H9 (cell line): Measurements from ENCODE around the gene PDS5A. TPM values are rescaled to one million over a fixed set of nuclear protein-coding genes. Genes with fewer than 3 reads are reported as not detected.

Experiments
- DNase-seq: peaks from one replicate; pipeline ENCODE4 v3.0.0-alpha.2; 2017
- H2AFZ ChIP-seq: one replicate; pipeline ENCODE4 v1.6.1; 2013; ENCODE audit warnings: mild to moderate bottlenecking, low read length, control low read depth, moderate library complexity
- H2AK5ac ChIP-seq: 2 replicates; pipeline ENCODE4 v1.6.1; 2013; ENCODE audit warnings: low read length, control low read depth, mixed read lengths; ENCODE audit not compliant: insufficient read length
- H2BK120ac ChIP-seq: one replicate; pipeline ENCODE4 v1.6.1; 2013; ENCODE audit warnings: low read depth, mild to moderate bottlenecking, low read length, control low read depth, inconsistent platforms; ENCODE audit not compliant: poor library complexity, severe bottlenecking
- H2BK12ac ChIP-seq: 2 replicates; pipeline ENCODE4 v1.6.1; 2013; ENCODE audit warnings: low read length, control low read depth, mixed read lengths, low read depth; ENCODE audit not compliant: insufficient read length
- H2BK15ac ChIP-seq: 2 replicates; pipeline ENCODE4 v1.6.1; 2013; ENCODE audit warnings: low read depth, low read length, control low read depth
- H2BK20ac ChIP-seq: one replicate; pipeline ENCODE4 v1.6.1; 2013; ENCODE audit warnings: low read depth, mild to moderate bottlenecking, low read length, control low read depth, inconsistent platforms; ENCODE audit not compliant: poor library complexity, severe bottlenecking
- H2BK5ac ChIP-seq: 2 replicates; pipeline ENCODE4 v1.6.1; 2013; ENCODE audit warnings: low read length, control low read depth, mixed read lengths; ENCODE audit not compliant: insufficient read length
- H3K14ac ChIP-seq: 2 replicates; pipeline ENCODE4 v1.6.1; 2013; ENCODE audit warnings: low read length, control low read depth; ENCODE audit not compliant: insufficient read depth
- H3K18ac ChIP-seq: 2 replicates; pipeline ENCODE4 v1.6.1; 2013; ENCODE audit warnings: low read depth, mild to moderate bottlenecking, mixed read lengths, low read length, control low read depth; ENCODE audit not compliant: insufficient read length
- H3K23ac ChIP-seq: 2 replicates; pipeline ENCODE4 v1.6.1; 2013; ENCODE audit warnings: low read length, control low read depth, mixed read lengths, low read depth; ENCODE audit not compliant: insufficient read length
- H3K23me2 ChIP-seq: 2 replicates; pipeline ENCODE4 v1.6.1; 2013; ENCODE audit warnings: low read depth, mild to moderate bottlenecking, mixed read lengths, low read length, control low read depth; ENCODE audit not compliant: insufficient read length, poor library complexity, severe bottlenecking
- H3K27ac ChIP-seq: 2 replicates; pipeline ENCODE4 v1.5.1; 2013; ENCODE audit warnings: low read length, control low read depth, mixed read lengths, low read depth; ENCODE audit not compliant: insufficient read length
- H3K27me3 ChIP-seq: 2 replicates; pipeline ENCODE4 v1.6.1; 2013; ENCODE audit warnings: low read length, control low read depth, inconsistent platforms; ENCODE audit not compliant: insufficient read depth
- H3K4ac ChIP-seq: 2 replicates; pipeline ENCODE4 v1.6.1; 2013; ENCODE audit warnings: low read depth, mild to moderate bottlenecking, control low read depth, inconsistent platforms, low read length, moderate library complexity
- H3K4me1 ChIP-seq: 2 replicates; pipeline ENCODE4 v1.6.1; 2013; ENCODE audit warnings: low read length, control low read depth, inconsistent platforms; ENCODE audit not compliant: insufficient read depth
- H3K4me2 ChIP-seq: 2 replicates; pipeline ENCODE4 v1.6.1; 2013; ENCODE audit warnings: low read length, control low read depth, mixed read lengths; ENCODE audit not compliant: insufficient read length, insufficient read depth
- H3K56ac ChIP-seq: 2 replicates; pipeline ENCODE4 v1.6.1; 2013; ENCODE audit warnings: low read depth, mild to moderate bottlenecking, mixed read lengths, low read length, control low read depth; ENCODE audit not compliant: insufficient read length
- H3K79me1 ChIP-seq: 2 replicates; pipeline ENCODE4 v1.6.1; 2013; ENCODE audit warnings: low read depth, mild to moderate bottlenecking, moderate library complexity, low read length, control low read depth, inconsistent platforms; ENCODE audit not compliant: insufficient read depth, poor library complexity, severe bottlenecking
- H3K79me2 ChIP-seq: 2 replicates; pipeline ENCODE4 v1.6.1; 2013; ENCODE audit warnings: low read length, control low read depth, inconsistent platforms; ENCODE audit not compliant: insufficient read depth
- H3K9ac ChIP-seq: 2 replicates; pipeline ENCODE4 v1.6.1; 2013; ENCODE audit warnings: low read length, control low read depth, mixed read lengths; ENCODE audit not compliant: insufficient read length; ENCODE audit errors: extremely low read depth
- H3K9me3 ChIP-seq: one replicate; pipeline ENCODE4 v1.6.1; 2013; ENCODE audit warnings: low read depth, low read length, inconsistent platforms; ENCODE audit not compliant: control insufficient read depth
- H3T11ph ChIP-seq: one replicate; pipeline ENCODE4 v1.6.1; 2013; ENCODE audit warnings: mild to moderate bottlenecking, low read length, control low read depth, inconsistent platforms
- H4K20me1 ChIP-seq: one replicate; pipeline ENCODE4 v1.6.1; 2013; ENCODE audit not compliant: control insufficient read depth, insufficient read length, insufficient read depth
- H4K5ac ChIP-seq: 2 replicates; pipeline ENCODE4 v1.6.1; 2013; ENCODE audit warnings: low read depth, mild to moderate bottlenecking, mixed read lengths, low read length, control low read depth; ENCODE audit not compliant: insufficient read length
- H4K8ac ChIP-seq: replicated peaks from 2 replicates; pipeline ENCODE4 v1.6.1; 2013; ENCODE audit warnings: low read length, control low read depth, mixed read lengths, low read depth; ENCODE audit not compliant: insufficient read length
- H4K91ac ChIP-seq: 2 replicates; pipeline ENCODE4 v1.6.1; 2013; ENCODE audit warnings: low read depth, mild to moderate bottlenecking, moderate library complexity, mixed read lengths, low read length, control low read depth; ENCODE audit not compliant: insufficient read length
- H3K27ac Mint-ChIP-seq, 3 experiments: 2 replicates in 2 of 3; 3 replicates in 1 of 3; pipeline ENCODE4 v1.8.0; 2020 to 2021; ENCODE audit warnings: mixed read lengths in 3 of 3, mild to moderate bottlenecking in 1 of 3, moderate library complexity in 1 of 3
- H3K27me3 Mint-ChIP-seq: 2 replicates; pipeline ENCODE4 v1.8.0; 2021; ENCODE audit warnings: low read depth, mild to moderate bottlenecking, moderate library complexity, mixed read lengths
- H3K36me3 Mint-ChIP-seq, 3 experiments: 2 replicates in 2 of 3; 3 replicates in 1 of 3; pipeline ENCODE4 v1.8.0; 2020 to 2021; ENCODE audit warnings: low read depth in 3 of 3, mixed read lengths in 3 of 3; ENCODE audit not compliant: insufficient read depth in 1 of 3
- H3K4me1 Mint-ChIP-seq, 2 experiments: 2 replicates each; pipeline ENCODE4 v1.8.0; 2020; ENCODE audit warnings: mixed read lengths in 2 of 2
- H3K4me3 Mint-ChIP-seq, 2 experiments: 2 replicates in 1 of 2; 3 replicates in 1 of 2; pipeline ENCODE4 v1.8.0; 2020 to 2021; ENCODE audit warnings: mild to moderate bottlenecking in 2 of 2, mixed read lengths in 2 of 2, moderate library complexity in 1 of 2
- H3K9me3 Mint-ChIP-seq, 2 experiments: 2 replicates in 1 of 2; 3 replicates in 1 of 2; pipeline ENCODE4 v1.8.0; 2020; ENCODE audit warnings: mild to moderate bottlenecking in 2 of 2, mixed read lengths in 2 of 2, moderate library complexity in 1 of 2
- CTCF ChIP-seq: fragments of 200-600 bp; sonication (generic); conservative IDR thresholded peaks from 3 replicates; pipeline ENCODE4 v1.8.0; 2021; ENCODE audit warnings: antibody characterized with exemption, mild to moderate bottlenecking
- WGBS: extraction: QIAGEN DNeasy Blood & Tissue Kit; methylation state at CpG from one replicate; pipeline ENCODE4 v1.1.7; 2013; ENCODE audit warnings: missing lambda C conversion rate, low lambda C conversion rate, mixed read lengths; ENCODE audit not compliant: insufficient read length; ENCODE audit errors: extremely low coverage; 5-methylcytosine and 5-hydroxymethylcytosine counted together
- total RNA-seq: library from RNA; stranded (reverse); gene quantifications from 2 replicates; pipeline ENCODE4 v1.2.1, GENCODE V29; 2021

Gene PDS5A
- total RNA-seq, 1 experiment from 2014 or later, result 65.4 TPM

- Histone ChIP-seq H3K79me2 (no peaks in the 10 kb centered on the region), H3K4ac (no peak overlapping the region), H3K23me2 (no peaks in the 10 kb centered on the region), H3K23ac (no peak overlapping the region), H3K56ac (no peak overlapping the region), H3K14ac (no peak overlapping the region), H4K91ac (no peak overlapping the region), H4K20me1 (no peaks in the 10 kb centered on the region), H4K5ac (no peak overlapping the region), H3K4me1 (no peaks in the 10 kb centered on the region), H3K27ac (no peak overlapping the region), H2BK120ac (no peak overlapping the region), H2BK15ac (no peak overlapping the region), H3K79me1 (no peaks in the 10 kb centered on the region), H3T11ph (no peak overlapping the region), H2BK5ac (no peak overlapping the region), H2AFZ (no peak overlapping the region), H2BK20ac (no peak overlapping the region), H4K8ac (no peak overlapping the region), H3K27me3 (no peaks in the 10 kb centered on the region), H3K9me3 (no peaks in the 10 kb centered on the region), H2AK5ac (no peak overlapping the region), H3K4me2 (no peak overlapping the region), H2BK12ac (no peak overlapping the region), H3K9ac (no peak overlapping the region), H3K18ac (no peak overlapping the region)
- H3K4me3 Mint-ChIP-seq, result no peak overlapping the region
- DNase-seq, result no peak
- H3K27ac Mint-ChIP-seq, result no peak overlapping the region
- no peak for TF ChIP-seq CTCF
- H3K36me3 Mint-ChIP-seq, result no peaks in the 10 kb centered on the region; a peak in 1 of 7 replicates
- no peaks in the 10 kb centered on the region for H3K9me3 Mint-ChIP-seq
- H3K27me3 Mint-ChIP-seq, result peaks cover 1% of the 10 kb centered on the region
- no peaks in the 10 kb centered on the region for H3K4me1 Mint-ChIP-seq
- WGBS, result no CpG with 5 or more reads among the region's 15 CpGs
Observed at GRCh38 chr4:40020221-40020620, 42.5 kb upstream of the PDS5A start.
